IPS-NIHi7 (cell line): ENCODE results near the gene EEPD1.

Source experiments
- DNase-seq: peaks from one replicate; pipeline ENCODE4 v3.0.0; 2012; ENCODE audit warnings: mixed read lengths; ENCODE audit errors: extremely low spot score

The EEPD1 gene

DNA sequence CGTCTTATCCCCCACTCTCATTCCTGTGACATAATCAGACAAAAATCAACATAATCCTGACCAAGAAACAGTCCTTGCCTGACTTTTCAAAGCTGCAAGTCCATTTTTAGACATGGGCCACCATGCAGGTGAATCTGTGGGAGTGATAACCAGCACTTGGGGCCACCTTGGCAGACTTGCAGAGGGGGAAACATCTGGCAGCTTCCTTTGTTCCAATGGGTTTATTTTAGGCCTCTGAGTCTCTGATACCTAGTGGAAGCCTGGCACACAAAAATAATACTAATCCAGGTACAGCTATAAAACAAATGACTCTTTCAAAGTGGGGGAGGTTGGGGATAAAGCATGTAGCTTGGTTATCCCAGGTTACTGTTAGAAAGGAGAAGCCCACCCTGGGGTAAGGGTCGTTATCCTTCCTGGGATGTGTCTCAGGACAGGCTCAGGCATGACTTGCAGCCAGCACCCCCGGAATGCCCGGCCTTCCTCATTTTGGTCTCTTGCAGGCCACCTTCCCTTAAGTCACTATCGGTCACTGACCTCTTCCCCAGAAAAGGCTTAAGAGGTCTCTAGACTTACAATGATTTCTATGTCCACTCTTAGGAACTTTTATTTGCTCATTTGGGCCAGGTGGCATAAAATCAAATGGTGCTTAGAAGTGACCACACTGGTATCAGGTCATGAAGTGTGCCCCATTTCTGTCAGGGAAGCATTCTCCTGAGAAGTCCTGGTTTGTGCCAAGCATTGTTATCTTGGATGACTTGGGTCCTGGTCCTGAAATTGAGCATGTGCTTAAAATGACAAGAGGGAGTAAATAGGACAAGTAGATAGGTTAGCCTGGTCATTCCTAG is 37.6 kb downstream of the EEPD1 start:
- DNase-seq: no peak

GRCh38 chr7:36191292-36191920 is 38.4 kb downstream of the EEPD1 start:
- DNase-seq: no peak

- DNase-seq: no peak
Measured at GRCh38 chr7:36192053-36192824, 39.2 kb downstream of the EEPD1 start.

GRCh38 chr7:36192877-36193276 is 39.8 kb downstream of the EEPD1 start:
- DNase-seq: no peak

GRCh38 chr7:36198854-36199266 is 45.8 kb downstream of the EEPD1 start:
- no peak for DNase-seq

DNA sequence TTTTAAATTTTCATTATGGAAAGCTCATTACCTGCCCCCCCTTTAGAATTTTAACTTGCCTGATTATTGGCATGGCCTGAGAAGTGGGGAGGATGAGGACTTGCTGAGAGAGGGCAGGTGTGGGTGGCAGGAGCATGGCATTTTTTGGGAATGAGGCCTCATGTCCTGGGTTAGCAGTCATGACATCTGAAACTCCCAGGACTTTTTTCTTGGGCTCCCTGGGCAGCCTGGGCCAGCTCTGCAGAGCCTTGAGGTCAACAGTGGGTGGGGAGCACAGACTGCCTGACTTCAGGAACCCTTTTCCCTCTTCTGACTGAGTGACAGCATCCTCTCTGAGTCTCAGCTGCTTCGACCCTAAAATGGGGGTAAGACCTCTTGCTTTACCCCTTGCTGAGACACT is 46.3 kb downstream of the EEPD1 start:
- DNase-seq: no peak

DNA sequence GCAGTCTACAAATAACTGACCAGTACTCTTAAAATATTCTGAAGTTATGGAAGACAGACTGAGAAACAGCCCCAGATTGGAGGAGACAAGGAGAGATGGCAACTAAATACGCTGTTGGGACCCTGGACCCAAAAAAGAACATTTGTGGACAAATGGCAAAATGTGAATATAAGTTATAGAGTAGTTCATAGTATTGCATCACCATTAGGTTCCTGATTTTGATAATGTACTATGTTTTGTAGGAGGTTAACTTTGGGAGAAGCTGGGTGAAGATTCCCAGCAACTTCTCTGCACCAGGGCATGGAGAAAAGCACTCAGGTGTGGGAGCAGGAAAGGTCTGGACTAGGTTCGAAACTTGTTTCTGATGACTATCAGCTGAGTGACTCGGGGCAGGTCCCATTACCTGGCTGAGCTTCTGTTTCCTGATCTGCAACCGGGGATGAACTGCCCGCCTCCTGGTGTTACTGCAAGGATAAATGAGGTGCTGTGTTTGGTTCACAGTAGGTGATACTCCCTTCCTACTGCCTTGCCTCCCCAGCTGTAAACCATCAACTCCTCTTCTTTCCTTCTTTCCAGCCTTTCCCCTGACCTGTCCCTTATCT is 48.2 kb downstream of the EEPD1 start:
- DNase-seq: no peak

DNA sequence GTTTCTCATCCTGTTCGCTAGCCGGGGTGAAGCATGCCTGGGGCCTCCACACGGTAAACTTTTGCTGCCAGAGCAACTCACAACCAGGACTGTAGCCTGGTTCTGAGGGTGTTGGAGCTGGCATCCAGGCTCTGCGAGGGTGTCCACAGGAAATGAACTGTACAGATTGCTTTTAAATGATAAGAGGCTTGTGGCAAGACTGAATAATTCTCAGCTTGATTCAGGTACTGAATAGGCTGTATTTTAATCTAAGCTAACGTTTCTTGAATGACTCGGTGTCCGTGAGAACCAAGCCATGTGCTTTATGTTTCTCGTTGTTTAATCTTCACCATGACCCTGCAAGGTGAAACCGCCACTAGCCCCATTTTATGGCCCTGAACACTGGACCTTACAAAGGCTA is 49.3 kb downstream of the EEPD1 start:
- DNase-seq: no peak

DNA sequence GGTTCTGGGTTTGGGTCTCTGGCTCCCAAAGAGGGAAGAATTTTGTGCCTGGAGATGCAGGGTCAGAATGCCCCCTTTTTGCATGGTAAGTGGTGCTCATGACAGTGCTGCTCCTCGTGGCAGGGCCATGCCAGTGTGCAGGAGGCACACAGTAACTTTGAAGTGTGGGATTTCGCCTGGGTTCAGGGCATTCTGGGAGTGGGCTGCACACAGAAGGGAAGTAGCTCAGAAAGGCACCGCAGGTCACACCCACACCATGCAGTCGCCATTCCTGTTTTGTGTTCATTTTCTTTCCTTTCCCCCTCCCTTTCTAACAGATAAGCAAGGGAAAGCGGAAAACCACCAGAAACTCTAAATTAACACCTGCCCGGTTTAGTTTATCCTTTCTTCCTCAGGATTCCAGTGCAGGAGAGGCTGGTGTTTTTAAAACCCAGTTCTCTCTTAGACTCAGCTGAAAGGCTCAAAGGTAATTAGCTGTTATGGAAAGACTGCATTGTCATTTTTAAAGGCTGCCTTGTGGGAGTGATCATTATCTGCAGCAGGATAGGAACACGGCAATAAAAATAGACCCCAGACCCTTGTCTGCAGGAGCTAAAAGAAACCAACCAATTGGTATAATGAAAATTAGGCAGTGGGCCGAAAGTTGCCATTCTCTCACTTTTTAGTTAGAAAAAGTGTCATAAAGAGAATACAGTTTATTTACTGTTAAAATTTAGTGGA is 50.2 kb downstream of the EEPD1 start:
- no peak for DNase-seq

DNA sequence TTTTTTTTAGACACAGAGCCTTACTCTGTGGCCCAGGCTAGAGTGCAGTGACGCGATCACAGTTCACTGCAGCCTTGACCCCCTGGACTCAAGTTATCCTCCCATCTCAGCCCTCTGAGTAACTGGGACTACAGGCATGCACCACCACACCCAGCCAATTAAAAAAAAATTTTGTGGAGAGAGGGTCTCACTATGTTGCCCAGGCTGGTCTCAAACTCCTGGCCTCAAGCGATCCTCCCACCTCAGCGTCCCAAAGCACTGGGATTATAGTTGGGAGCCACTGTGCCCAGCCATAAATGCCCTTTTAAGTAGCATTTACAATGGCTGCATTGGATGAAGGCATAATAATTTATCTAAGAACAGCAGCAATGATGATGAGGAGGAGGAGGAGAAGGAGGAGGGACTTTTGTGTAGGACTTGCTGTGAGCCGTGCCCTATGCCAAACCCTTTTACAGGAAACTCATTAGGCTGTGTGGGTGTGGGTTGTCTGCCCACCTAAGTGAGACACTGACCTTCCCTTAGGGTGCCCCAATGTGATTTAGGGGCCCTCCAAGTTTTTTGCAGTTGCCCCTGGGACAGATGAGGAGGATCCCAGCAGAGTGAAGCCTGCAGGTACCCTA is 51.1 kb downstream of the EEPD1 start:
- DNase-seq: no peak

DNA sequence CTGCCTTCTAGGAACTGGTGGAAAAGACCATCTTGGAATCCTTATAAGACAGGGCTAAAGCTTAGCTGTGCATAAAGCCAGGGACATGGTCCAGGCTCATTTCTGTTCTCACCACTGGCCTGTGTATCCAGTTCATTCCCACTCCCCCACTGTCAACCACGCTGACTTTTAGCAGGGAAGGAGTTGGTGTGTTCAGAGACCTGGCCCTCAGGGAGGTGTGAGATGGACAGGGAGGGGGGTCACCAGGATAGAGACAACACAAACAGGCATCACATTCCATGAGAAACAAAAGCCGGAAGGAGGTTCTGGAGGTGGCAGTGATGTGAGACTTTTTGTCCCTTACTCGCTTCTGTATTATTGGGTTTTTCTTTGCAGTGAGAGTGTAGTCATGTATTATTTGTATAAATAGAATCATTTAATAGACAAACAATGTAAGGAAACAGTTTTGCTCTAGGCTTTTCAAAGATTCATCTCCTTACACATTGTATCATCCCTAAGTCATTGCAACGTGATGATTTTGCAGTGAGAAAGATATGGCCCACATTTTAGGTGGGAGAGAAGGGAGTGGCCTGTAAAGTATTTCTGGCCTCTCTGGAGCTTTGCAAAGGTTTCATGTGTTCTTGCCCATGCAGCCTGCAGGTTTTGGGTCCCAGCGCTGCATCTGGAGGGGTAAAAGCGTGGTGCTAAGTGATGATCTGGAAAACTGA is 52.0 kb downstream of the EEPD1 start:
- no peak for DNase-seq

DNA sequence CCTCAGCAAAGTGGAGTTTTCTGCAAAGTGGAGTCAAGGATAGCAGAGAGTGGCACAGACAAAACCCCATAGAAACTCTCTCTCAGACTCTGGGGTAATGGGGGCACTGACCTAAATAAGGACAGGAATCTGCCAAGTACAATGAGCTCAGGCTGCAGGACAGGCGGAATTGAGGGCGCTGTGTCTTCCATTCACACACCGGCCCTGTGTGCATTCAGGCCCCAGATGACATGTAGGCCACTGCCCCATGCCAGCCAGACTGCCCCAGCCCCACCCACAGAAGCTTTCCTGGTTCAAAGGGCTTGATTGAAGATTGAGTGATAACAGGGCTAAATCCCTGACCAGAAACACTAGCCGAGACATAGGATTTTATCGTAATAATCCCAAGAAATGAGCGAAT is 52.7 kb downstream of the EEPD1 start:
- no peak for DNase-seq

GRCh38 chr7:36207451-36208291 is 54.6 kb downstream of the EEPD1 start:
- no peak for DNase-seq

DNA sequence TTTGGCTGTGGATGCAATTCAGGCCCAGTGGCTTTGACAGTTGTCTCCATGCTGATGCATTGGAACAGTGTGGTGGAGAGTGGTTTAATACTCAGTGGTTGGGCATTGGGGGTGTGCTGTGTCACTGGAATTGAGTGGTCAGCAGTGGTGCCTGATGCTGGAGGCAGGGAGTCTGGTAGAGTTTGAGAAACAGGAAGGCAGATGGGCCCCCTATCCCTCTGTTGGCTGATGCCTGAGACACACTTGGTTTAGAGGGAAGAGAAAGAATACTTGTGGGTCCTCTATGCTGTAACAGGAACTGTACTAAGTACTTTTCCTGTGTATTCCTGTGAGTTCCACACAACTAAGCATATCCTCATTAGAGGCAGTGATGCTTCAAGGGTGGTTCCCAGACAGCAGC is 55.4 kb downstream of the EEPD1 start:
- no peak for DNase-seq

- DNase-seq: no peak
Measured at GRCh38 chr7:36208997-36209813, 56.2 kb downstream of the EEPD1 start.

- DNase-seq: no peak
Measured at GRCh38 chr7:36209814-36210183, 56.7 kb downstream of the EEPD1 start.

DNA sequence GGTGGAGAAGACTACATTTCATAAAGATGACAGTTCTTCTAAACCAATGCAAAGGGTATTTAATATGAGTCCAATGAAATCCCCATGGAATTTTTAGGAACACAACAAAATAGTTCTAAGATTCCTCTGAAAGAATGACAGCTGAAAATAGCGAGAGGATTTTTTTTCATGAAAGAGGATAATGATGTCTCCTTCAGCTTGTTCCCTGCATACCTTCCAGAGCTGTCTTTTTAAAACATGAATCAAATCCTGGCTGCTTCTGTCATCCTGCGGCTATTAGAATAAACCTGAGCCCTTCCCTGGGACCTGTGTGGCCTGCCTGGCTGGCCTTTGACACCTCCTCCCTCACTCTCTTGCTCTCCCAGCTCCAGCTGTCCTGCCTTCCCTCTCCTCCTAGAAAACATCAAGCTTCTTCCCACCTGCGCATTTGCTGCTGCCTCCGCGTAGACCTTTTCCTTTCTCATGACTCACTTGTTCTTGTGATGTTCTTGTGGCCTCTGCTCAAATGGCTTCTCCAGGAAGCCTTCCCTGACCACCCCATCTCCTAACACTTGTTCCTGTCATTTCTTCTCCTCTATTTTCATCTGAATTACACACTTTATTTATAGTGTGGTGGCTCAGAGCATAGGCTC is 57.4 kb downstream of the EEPD1 start:
- no peak for DNase-seq
